Activated naive CD4-positive, alpha-beta T cell treated with Interleukin-2 at 50 U/mL for 16 hours (primary cell): ENCODE measurements around the gene EMC1.
A peak's percentile ranks its signal among the peaks of the same experiment; 100 is the strongest.
"Not testable (repeated sequence)": the region's sequence is repeated elsewhere in the genome, so short reads cannot be mapped to it uniquely, and the experiment has no call there.

Source experiments
- DNase-seq: peaks from one replicate; pipeline ENCODE4 v3.0.0-alpha.2; 2020

Gene EMC1

DNA sequence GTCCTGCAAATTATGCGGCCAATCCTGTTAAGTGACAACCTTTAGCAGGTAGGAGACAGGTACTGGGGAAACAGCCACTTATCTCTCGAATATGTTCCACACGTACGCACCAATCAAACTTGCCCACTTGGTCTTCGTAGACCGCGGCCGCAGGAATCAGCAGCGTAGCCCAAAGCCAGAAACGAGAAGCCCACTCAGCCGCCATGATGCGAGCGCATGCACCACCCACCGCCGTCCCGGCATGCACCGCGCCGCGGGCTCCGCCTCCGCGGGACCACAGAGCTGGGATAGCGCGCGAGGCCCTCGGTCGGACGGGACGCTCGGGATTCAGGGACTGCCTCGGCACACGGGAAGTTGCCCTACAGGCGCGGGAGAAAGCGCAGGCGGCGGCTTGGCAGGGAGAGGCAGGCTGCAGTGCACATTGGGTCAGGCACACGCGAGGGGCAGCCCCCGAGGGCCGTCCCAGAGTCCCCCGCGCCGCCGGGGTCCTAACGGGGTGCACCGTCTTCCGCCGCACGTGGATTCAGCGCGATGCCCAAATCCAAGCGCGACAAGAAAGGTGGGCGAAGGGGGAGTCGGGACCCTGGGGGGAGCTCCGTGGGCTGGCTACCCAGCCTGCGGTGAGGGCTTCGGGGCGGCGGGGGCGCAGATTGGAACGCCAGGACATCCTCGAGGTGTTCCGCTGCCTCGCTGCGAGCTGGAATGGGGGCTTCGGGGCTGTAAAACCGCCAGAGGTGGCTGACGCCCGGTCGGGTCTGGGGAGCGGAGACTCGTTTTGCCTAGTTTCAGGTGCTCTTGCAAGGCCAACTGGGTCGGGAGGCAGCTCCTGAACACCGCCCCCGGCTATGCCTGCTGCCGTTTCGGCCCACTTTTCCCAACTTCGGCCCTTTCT, at the start of gene EMC1, which contains the start of gene MRTO4:
TSS of gene EMC1 (minus strand) at position 220 of the 892 bp plus-strand sequence. CDS start at position 205, 15 bp downstream.
TSS of gene MRTO4 (plus strand) at position 501 of the 892 bp plus-strand sequence. CDS start at position 532, 31 bp downstream.
- DNase-seq, result peak; percentile 95

- no peak for DNase-seq
These were observed 48.9 kb upstream of the EMC1 start for GRCh38 chr1:19300211-19300610.

GRCh38 chr1:19294638-19295037, 43.3 kb upstream of the EMC1 start:
- no peak for DNase-seq

- no peak for DNase-seq
These were observed 37.9 kb upstream of the EMC1 start for GRCh38 chr1:19289244-19289643.

DNA sequence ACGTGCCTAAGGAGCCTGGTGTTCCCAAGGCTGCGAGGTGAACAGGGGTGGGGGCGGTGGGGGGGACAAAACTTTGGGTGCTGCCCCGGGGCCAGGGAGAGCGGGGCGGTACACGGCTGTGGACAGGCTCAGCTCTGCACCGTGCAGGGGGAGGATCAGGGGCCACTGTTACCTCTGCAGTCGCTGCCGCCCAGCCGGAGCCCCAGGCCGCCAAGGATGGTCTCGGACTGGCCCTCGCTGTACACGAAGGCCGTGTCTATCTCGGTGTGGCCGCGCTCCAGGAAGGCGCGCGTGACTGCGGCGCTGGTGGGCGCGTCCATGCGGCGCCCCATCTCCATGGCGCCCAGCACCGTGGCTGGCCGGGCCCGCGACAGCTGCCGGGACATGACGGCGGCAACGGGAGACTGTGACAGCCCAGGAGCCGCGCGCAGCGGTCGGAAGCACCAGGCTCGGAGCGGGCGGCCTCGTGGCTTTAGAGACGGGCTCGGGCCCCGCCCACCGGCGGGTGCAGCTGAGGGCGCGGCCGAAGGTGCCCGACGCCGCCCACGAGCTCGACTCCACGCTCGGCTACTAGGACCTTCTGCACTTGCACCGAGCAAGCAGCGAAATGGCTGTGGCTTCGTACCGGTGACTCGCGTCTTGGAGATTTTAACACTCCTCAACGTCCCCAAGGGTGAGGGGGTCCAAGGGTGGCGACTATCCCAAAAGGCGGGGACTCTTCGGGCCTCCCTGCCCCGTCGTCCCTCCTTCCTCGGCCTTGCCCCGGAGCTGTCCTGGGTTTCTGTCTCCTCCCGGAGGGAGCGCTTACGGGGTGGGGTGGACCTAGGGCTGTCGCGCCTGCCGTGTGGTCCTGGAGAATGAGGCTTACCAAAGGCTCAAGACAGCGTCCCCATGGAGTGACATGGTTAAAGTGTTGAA, 37.3 kb upstream of the EMC1 start, which contains the start of gene AKR7A3:
TSS of gene AKR7A3 (minus strand) at position 447 of the 918 bp plus-strand sequence. CDS start at position 386, 61 bp downstream.
- peak; percentile 71 for DNase-seq

GRCh38 chr1:19287436-19288185, 36.3 kb upstream of the EMC1 start:
- no peak for DNase-seq

- DNase-seq, result not testable (repeated sequence)
These were observed 34.5 kb upstream of the EMC1 start for GRCh38 chr1:19285807-19286206.

GRCh38 chr1:19285366-19285765, 34.0 kb upstream of the EMC1 start:
- not testable (repeated sequence) for DNase-seq

GRCh38 chr1:19284881-19285280, 33.6 kb upstream of the EMC1 start:
- DNase-seq, result no peak

DNA sequence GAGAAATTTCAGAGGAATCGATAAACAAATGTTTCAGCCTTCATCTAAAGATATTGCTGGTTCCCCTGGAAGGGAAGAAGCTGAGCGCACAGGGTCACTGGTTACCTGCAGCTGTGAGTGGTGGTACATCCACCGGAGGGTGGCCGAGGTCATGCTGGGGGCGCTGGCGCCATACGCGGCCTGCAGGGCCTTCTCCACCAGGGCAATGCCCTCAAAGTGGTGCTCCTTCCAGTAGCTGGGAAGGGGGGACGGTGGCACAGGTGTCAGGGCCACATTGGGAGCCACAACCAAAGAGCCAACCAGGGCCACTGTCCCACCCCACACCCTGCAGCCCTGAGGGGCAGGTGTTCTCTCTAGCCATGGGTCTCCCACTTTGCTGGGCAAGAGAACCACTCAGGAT, 32.6 kb upstream of the EMC1 start:
- no peak for DNase-seq

- DNase-seq, result no peak
These were observed 23.3 kb upstream of the EMC1 start for GRCh38 chr1:19274636-19275035.

DNA sequence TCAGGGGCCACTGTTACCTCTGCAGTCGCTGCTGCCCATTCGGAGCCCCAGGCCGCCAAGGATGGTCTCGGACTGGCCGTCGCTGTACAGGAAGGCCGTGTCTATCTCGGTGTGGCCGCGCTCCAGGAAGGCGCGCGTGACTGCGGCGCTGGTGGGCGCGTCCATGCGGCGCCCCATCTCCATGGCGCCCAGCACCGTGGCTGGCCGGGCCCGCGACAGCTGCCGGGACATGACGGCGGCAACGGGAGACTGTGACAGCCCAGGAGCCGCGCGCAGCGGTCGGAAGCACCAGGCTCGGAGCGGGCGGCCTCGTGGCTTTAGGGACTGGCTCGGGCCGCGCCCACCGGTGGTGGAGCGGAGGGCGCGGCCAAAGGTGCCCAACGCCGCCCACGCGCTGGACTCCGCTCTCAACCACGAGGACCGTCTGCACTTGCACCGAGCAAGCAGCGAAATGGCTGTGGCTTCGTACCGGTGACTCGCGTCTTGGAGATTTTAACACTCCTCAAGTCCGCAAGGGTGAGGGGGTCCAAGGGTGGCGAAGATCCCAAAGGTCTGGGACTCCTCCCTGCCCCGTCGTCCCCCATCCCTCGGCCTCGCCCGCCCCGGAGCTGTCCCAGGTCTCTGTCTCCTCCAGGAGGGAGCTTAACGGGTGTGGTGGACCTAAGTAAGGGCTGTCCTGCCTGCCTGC, 22.7 kb upstream of the EMC1 start:
- not testable (repeated sequence) for DNase-seq

GRCh38 chr1:19273106-19273843, 22.0 kb upstream of the EMC1 start:
- no peak for DNase-seq

- no peak for DNase-seq
These were observed 20.7 kb upstream of the EMC1 start for GRCh38 chr1:19272064-19272463.

- DNase-seq, result not testable (repeated sequence)
These were observed 19.0 kb upstream of the EMC1 start for GRCh38 chr1:19270343-19270730.

- DNase-seq, result not testable (repeated sequence)
These were observed 18.4 kb upstream of the EMC1 start for GRCh38 chr1:19269427-19270342.

DNA sequence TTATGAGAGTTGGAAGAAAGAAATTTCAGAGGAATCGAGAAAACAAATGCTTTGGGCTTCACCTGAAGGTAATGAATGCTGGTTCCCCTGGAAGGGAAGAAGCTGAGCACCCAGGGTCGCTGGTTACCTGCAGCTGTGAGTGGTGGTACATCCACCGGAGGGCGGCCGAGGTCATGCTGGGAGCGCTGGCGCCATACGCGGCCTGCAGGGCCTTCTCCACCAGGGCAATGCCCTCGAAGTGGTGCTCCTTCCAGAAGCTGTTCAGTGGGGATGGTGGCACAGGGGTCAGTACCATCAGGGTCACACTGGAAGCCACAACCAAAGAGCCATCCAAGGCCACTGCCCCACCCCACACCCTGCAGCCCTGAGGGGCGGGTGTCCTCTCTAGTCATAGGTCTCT, 17.1 kb upstream of the EMC1 start:
- DNase-seq, result no peak

DNA sequence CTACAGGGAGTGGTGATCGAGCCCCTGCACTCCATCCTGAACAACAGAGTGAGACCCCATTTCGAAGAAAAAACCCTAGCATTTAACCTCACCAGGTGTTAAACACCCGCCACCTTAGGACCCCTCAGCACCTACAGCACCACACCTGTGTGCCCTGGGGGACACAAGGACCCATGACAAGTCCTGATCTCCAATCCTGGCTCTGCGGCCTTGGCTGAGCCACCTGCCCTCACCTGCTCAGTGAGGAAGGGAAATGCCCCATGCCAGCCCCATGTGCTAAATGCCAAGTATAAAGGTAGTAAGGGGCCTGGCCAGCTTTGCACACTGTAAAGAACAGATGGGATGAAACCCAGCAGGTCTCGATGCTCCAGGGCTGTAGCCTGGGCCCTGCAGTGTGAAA, 11.4 kb upstream of the EMC1 start:
- DNase-seq, result no peak

DNA sequence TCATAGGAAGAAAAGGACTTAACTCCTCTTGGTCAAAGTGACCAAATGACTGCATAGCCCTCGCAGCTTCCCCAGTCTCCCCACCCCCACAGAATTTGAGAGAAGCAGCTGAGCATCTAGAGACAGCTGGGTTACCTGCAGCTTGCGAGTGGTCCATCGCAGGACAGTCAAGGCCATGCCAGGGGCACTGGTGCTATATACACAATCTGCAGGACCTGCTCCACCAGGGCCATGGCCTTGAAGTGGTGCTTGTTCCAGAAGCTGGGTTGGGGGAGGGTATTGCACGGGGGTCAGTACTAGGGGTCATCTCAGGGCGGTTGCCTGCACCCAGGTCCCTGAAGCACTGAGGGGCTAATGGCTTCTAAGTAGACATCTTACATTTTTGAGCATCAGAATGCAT, 10.7 kb upstream of the EMC1 start:
- DNase-seq, result no peak
